ENCODE results near the gene REXO5.

Gene REXO5

DNA sequence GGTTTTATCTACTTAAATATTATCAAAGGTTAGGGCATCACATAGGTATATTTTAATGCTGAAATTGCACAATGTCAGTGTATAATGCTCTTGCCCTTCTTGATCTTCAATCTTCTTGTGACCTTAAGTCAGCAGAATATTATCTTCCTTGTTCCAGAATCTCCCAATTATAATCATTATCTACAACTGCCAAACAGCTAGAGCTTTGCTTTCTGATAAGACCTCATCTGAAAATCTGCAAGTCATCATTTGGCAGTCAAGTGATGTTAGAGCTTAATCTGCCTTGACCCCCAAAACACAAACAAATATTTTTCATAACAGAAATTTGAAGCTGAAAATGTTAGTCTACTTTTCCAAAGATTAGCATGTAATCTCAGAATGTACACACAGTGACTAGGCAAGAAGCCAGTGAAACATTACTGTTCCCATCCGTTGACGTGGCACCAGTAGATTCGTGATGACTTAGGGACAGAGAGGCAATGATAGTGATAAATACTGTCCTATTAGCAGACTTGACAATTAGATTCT lies 19.8 kb downstream of the REXO5 start:
- H3K4me3 ChIP-seq (ENCODE audit: control insufficient read depth, low read depth, low read length), result no peak overlapping the region
- no peak for DNase-seq (ENCODE audit: low read depth)
- TF ChIP-seq, protein P1, sequence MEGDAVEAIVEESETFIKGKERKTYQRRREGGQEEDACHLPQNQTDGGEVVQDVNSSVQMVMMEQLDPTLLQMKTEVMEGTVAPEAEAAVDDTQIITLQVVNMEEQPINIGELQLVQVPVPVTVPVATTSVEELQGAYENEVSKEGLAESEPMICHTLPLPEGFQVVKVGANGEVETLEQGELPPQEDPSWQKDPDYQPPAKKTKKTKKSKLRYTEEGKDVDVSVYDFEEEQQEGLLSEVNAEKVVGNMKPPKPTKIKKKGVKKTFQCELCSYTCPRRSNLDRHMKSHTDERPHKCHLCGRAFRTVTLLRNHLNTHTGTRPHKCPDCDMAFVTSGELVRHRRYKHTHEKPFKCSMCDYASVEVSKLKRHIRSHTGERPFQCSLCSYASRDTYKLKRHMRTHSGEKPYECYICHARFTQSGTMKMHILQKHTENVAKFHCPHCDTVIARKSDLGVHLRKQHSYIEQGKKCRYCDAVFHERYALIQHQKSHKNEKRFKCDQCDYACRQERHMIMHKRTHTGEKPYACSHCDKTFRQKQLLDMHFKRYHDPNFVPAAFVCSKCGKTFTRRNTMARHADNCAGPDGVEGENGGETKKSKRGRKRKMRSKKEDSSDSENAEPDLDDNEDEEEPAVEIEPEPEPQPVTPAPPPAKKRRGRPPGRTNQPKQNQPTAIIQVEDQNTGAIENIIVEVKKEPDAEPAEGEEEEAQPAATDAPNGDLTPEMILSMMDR (IDR thresholded peaks at IDR 0.05; ENCODE audit: control insufficient read depth, insufficient read depth, low read depth, low read length, missing control alignments), result no peak

GRCh38 chr16:20829536-20829935 lies 23.2 kb downstream of the REXO5 start:
- TF ChIP-seq, protein P1 (IDR thresholded peaks at IDR 0.05; ENCODE audit: control insufficient read depth, insufficient read depth, low read depth, low read length, missing control alignments), result no peak
- no peak for DNase-seq (ENCODE audit: low read depth)
- no peak overlapping the region for H3K4me3 ChIP-seq (ENCODE audit: control insufficient read depth, low read depth, low read length)

GRCh38 chr16:20830372-20830771 lies 24.0 kb downstream of the REXO5 start:
- TF ChIP-seq, protein P1 (IDR thresholded peaks at IDR 0.05; ENCODE audit: control insufficient read depth, insufficient read depth, low read depth, low read length, missing control alignments), result no peak
- H3K4me3 ChIP-seq (ENCODE audit: control insufficient read depth, low read depth, low read length), result no peak overlapping the region
- peak; percentile 8 for DNase-seq (ENCODE audit: low read depth)

GRCh38 chr16:20833086-20833485 lies 26.8 kb downstream of the REXO5 start:
- TF ChIP-seq, protein P1 (IDR thresholded peaks at IDR 0.05; ENCODE audit: control insufficient read depth, insufficient read depth, low read depth, low read length, missing control alignments), result no peak
- no peak overlapping the region for H3K4me3 ChIP-seq (ENCODE audit: control insufficient read depth, low read depth, low read length)
- DNase-seq (ENCODE audit: low read depth), result no peak

DNA sequence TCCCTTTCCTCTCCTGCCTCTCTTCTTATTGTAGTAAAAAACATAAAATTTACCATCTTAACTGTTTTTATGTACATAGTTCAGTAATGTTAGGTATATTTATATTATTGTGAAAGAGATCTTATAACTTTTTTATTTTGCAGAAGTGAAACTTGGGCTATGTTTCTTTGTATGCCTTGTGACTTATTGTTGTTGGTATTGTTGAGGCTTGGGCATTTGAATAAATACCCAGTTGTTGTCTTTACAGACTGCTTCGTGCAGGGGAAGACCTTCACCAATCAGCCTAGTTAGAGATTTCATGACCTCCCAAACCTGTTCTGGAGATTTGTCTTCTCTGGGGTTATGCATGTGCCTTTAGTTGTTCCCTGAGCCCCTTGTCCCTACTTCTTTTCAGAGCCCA lies 31.9 kb downstream of the REXO5 start:
- TF ChIP-seq, protein P1 (IDR thresholded peaks at IDR 0.05; ENCODE audit: control insufficient read depth, insufficient read depth, low read depth, low read length, missing control alignments), result no peak
- no peak overlapping the region for H3K4me3 ChIP-seq (ENCODE audit: control insufficient read depth, low read depth, low read length)
- DNase-seq (ENCODE audit: low read depth), result no peak

GRCh38 chr16:20839504-20839903 lies 33.2 kb downstream of the REXO5 start:
- DNase-seq (ENCODE audit: low read depth), result no peak

More at GRCh38 chr16:20839504-20839903, 33.2 kb downstream of the REXO5 start:
- no peak overlapping the region for H3K4me3 ChIP-seq (ENCODE audit: control insufficient read depth, low read depth, low read length)
- TF ChIP-seq, protein P1 (IDR thresholded peaks at IDR 0.05; ENCODE audit: control insufficient read depth, insufficient read depth, low read depth, low read length, missing control alignments), result no peak

Measured in AG09309 (cell line).